Measurements from ENCODE around the gene IL20. TPM values are rescaled to one million over a fixed set of nuclear protein-coding genes. Genes with fewer than 3 reads are reported as not detected.

IL20 gene
- total RNA-seq, 6 experiments from 2014 or later, result not detected

DNA sequence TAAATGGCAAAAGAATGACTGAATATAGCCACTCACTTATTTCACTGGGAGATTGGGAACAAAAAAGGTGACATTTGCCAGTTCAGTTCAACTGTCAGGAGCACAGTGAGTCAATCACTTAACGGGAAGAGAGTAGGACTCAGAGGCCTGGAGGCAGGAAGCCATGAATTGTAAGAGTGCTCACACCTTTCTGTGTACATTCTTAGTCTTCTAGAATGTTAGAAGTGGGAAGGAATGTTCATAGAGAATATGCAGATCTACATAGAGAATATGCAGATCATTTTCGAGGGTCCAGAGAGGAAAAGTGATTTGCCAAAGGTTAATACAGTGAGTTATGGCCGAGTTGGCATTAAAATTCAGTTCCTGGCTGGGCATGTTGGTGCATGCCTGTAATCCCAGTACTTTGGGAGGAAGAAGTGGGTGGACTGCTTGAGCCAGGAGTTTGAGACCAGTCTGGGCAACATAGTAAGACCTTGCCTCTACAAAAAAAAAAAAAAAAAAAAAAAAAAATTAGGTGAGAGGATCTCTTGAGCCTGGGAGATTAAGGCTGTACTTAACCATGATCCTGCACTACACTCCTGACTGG lies 8.3 kb downstream of the IL20 start:
- no peak overlapping the region for H3K4me3 ChIP-seq
- peaks cover 0 to 7% (median 3%) of the 10 kb centered on the region in 4 donors for H3K9me3 ChIP-seq
- H3K27ac ChIP-seq, result no peak overlapping the region
- no peaks in the 10 kb centered on the region for H3K4me1 ChIP-seq
- no peak for DNase-seq
- no peak for TF ChIP-seq POLR2A (IDR thresholded peaks at IDR 0.05)
- no peak for TF ChIP-seq CTCF (IDR thresholded peaks at IDR 0.05)
- WGBS (ENCODE audit: insufficient coverage, low coverage, low lambda C conversion rate, missing lambda C conversion rate), result 74% methylated on average over 3 of the region's 3 CpGs
- H3K27me3 ChIP-seq, result no peaks in the 10 kb centered on the region
- no peaks in the 10 kb centered on the region for H3K36me3 ChIP-seq
- no peak for ATAC-seq
- intact Hi-C loops (cut with DNase I), result no loop called here

GRCh38 chr1:206875752-206876377 lies 10.4 kb downstream of the IL20 start:
- H3K27me3 ChIP-seq, result no peaks in the 10 kb centered on the region
- no peak for ATAC-seq
- no peaks in the 10 kb centered on the region for H3K36me3 ChIP-seq
- intact Hi-C loops (cut with DNase I), result no loop called here
- WGBS (ENCODE audit: insufficient coverage, low coverage, low lambda C conversion rate, missing lambda C conversion rate), result 68% methylated on average over 3 of the region's 3 CpGs
- no peak for TF ChIP-seq CTCF (IDR thresholded peaks at IDR 0.05)
- TF ChIP-seq POLR2A (IDR thresholded peaks at IDR 0.05), result no peak
- no peak overlapping the region for H3K4me3 ChIP-seq
- no peak for DNase-seq
- H3K27ac ChIP-seq, result no peak overlapping the region
- peaks cover 0 to 7% (median 3%) of the 10 kb centered on the region in 4 donors for H3K9me3 ChIP-seq
- H3K4me1 ChIP-seq, result no peaks in the 10 kb centered on the region

GRCh38 chr1:206878456-206878855 lies 13.0 kb downstream of the IL20 start:
- DNase-seq (no peak), ATAC-seq (no peak)
- TF ChIP-seq POLR2A (IDR thresholded peaks at IDR 0.05), result no peak
- TF ChIP-seq CTCF (IDR thresholded peaks at IDR 0.05), result no peak

GRCh38 chr1:206880314-206880713 lies 14.9 kb downstream of the IL20 start:
- Histone ChIP-seq H3K27me3 (no peaks in the 10 kb centered on the region), H3K9me3 (peaks cover 0 to 7% (median 3%) of the 10 kb centered on the region in 4 donors), H3K27ac (no peak overlapping the region), H3K4me1 (no peaks in the 10 kb centered on the region), H3K4me3 (no peak overlapping the region), H3K36me3 (no peaks in the 10 kb centered on the region)
- 46% methylated on average over 3 of the region's 3 CpGs for WGBS (ENCODE audit: insufficient coverage, low coverage, low lambda C conversion rate, missing lambda C conversion rate)
- DNase-seq (no peak), ATAC-seq (no peak)
- intact Hi-C loops (cut with DNase I), result no loop called here
- TF ChIP-seq CTCF (IDR thresholded peaks at IDR 0.05) (no peak), POLR2A (IDR thresholded peaks at IDR 0.05) (no peak)

More at GRCh38 chr1:206878456-206878855, 13.0 kb downstream of the IL20 start:
- Histone ChIP-seq H3K4me3 (no peak overlapping the region), H3K4me1 (no peaks in the 10 kb centered on the region), H3K27ac (no peak overlapping the region), H3K9me3 (peaks cover 0 to 7% (median 3%) of the 10 kb centered on the region in 4 donors), H3K36me3 (no peaks in the 10 kb centered on the region), H3K27me3 (no peaks in the 10 kb centered on the region)
- intact Hi-C loops (cut with DNase I), result no loop called here
